Neural cell (in vitro differentiated cells): ENCODE measurements around the gene SELENOO. TPM values are rescaled to one million over a fixed set of nuclear protein-coding genes. Genes with fewer than 3 reads are reported as not detected.

ENCODE experiments used
- H2AFZ ChIP-seq: fragments of 200-600, 300-800 bp; sonication (generic), shearing (Covaris generic); 2 replicates; pipeline ENCODE4 v1.6.0; 2014; ENCODE audit warnings: low read depth, mild to moderate bottlenecking, antibody characterized with exemption, low read length, moderate library complexity
- H3F3A ChIP-seq: fragments of 200-600 bp; shearing (Covaris generic); 2 replicates; pipeline ENCODE4 v1.6.1; 2016; ENCODE audit warnings: mild to moderate bottlenecking, moderate library complexity, mixed read lengths, antibody characterized with exemption, low read length; ENCODE audit not compliant: insufficient read depth, poor library complexity, severe bottlenecking
- H3K27ac ChIP-seq: fragments of 200-600, 300-800 bp; sonication (generic), shearing (Covaris generic); 2 replicates; pipeline ENCODE4 v1.5.1; 2014; ENCODE audit warnings: mild to moderate bottlenecking, low read length, moderate library complexity
- H3K27me3 ChIP-seq: fragments of 300-800, 200-600 bp; sonication (generic), shearing (Covaris generic); 2 replicates; pipeline ENCODE4 v1.6.0; 2014; ENCODE audit warnings: mild to moderate bottlenecking, low read depth, low read length, moderate library complexity; ENCODE audit not compliant: insufficient read depth
- H3K36me3 ChIP-seq: fragments of 300-800, 200-600 bp; sonication (generic), shearing (Covaris generic); 2 replicates; pipeline ENCODE4 v1.5.1; 2014; ENCODE audit warnings: mild to moderate bottlenecking, antibody characterized with exemption, low read length, moderate library complexity; ENCODE audit not compliant: insufficient read depth
- H3K4me2 ChIP-seq: fragments of 300-800, 200-600 bp; sonication (generic), shearing (Covaris generic); 2 replicates; pipeline ENCODE4 v1.6.0; 2014; ENCODE audit warnings: mild to moderate bottlenecking, low read length
- H3K4me3 ChIP-seq: fragments of 300-800, 200-600 bp; sonication (generic), shearing (Covaris generic); 2 replicates; pipeline ENCODE4 v1.5.1; 2014; ENCODE audit warnings: mild to moderate bottlenecking, low read length, moderate library complexity
- H3K79me2 ChIP-seq: fragments of 200-600 bp; shearing (Covaris generic); replicated peaks from 2 replicates; pipeline ENCODE4 v1.6.0; 2014; ENCODE audit warnings: mild to moderate bottlenecking, low read length, moderate library complexity; ENCODE audit not compliant: insufficient read depth
- H3K9ac ChIP-seq: fragments of 300-800, 200-600 bp; sonication (generic), shearing (Covaris generic); 2 replicates; pipeline ENCODE4 v1.6.1; 2016; ENCODE audit warnings: mild to moderate bottlenecking, low read length, mixed read lengths
- H3K9me2 ChIP-seq: fragments of 200-600 bp; shearing (Covaris generic); 2 replicates; pipeline ENCODE4 v1.6.1; 2016; ENCODE audit warnings: mild to moderate bottlenecking, low read length, mixed read lengths; ENCODE audit not compliant: insufficient read depth
- H3K9me3 ChIP-seq: fragments of 200-600, 300-800 bp; sonication (generic), shearing (Covaris generic); 2 replicates; pipeline ENCODE4 v1.6.1; 2016; ENCODE audit warnings: mild to moderate bottlenecking, mixed run types, low read length, moderate library complexity, mixed read lengths
- H4K20me1 ChIP-seq: fragments of 200-600 bp; shearing (Covaris generic); 2 replicates; pipeline ENCODE4 v1.6.1; 2016; ENCODE audit warnings: mild to moderate bottlenecking, mixed run types; ENCODE audit not compliant: insufficient read depth
- CTCF ChIP-seq: fragments of 450-650 bp; IDR thresholded peaks from 2 replicates; pipeline ENCODE4 v1.5.1; 2014; ENCODE audit warnings: antibody characterized with exemption, mild to moderate bottlenecking, moderate library complexity; ENCODE audit not compliant: poor library complexity, severe bottlenecking
- EP300 ChIP-seq: fragments of 450-650 bp; conservative IDR thresholded peaks from 2 replicates; pipeline ENCODE4 v1.6.1; 2014; ENCODE audit warnings: antibody characterized with exemption, mild to moderate bottlenecking, moderate library complexity; ENCODE audit not compliant: poor library complexity, severe bottlenecking
- EZH2 ChIP-seq: fragments of 200-600, 300-800 bp; shearing (Covaris generic), sonication (generic); IDR thresholded peaks from 2 replicates; pipeline ENCODE4 v1.6.1; 2014; ENCODE audit warnings: antibody characterized with exemption, low read length, borderline replicate concordance, mild to moderate bottlenecking; ENCODE audit not compliant: insufficient read depth, poor library complexity, severe bottlenecking
- MXI1 ChIP-seq: fragments of 450-650 bp; conservative IDR thresholded peaks from 2 replicates; pipeline ENCODE4 v1.6.1; 2014; ENCODE audit warnings: antibody characterized with exemption, mild to moderate bottlenecking; ENCODE audit not compliant: poor library complexity, severe bottlenecking
- POLR2AphosphoS5 ChIP-seq: IDR thresholded peaks from 2 replicates; pipeline ENCODE4 v1.6.1; 2012
- RAD21 ChIP-seq: fragments of 450-650 bp; conservative IDR thresholded peaks from 2 replicates; pipeline ENCODE4 v1.6.1; 2014; ENCODE audit warnings: antibody characterized with exemption, mild to moderate bottlenecking, moderate library complexity
- REST ChIP-seq: IDR thresholded peaks from 2 replicates; pipeline ENCODE4 v1.6.1; 2012; ENCODE audit warnings: borderline replicate concordance
- SMC3 ChIP-seq: fragments of 450-650 bp; conservative IDR thresholded peaks from 2 replicates; pipeline ENCODE4 v1.6.1; 2014; ENCODE audit warnings: antibody characterized with exemption, mild to moderate bottlenecking, moderate library complexity; ENCODE audit not compliant: poor library complexity
- TAF1 ChIP-seq: IDR thresholded peaks from 2 replicates; pipeline ENCODE4 v1.6.1; 2012; ENCODE audit warnings: low read depth
- polyA plus RNA-seq: library from polyadenylated mRNA; depleted of rRNA; stranded (reverse); fragments of >200 nt; gene quantifications from 2 replicates; pipeline ENCODE4 v1.2.3, GENCODE V29; 2014

SELENOO gene
- polyA plus RNA-seq, 1 donor from 2014 or later: 42.0 TPM

- no peaks in the 10 kb centered on the region for H3K79me2 ChIP-seq
- H3K9ac ChIP-seq: no peak overlapping the region
- no peaks in the 10 kb centered on the region for H3K36me3 ChIP-seq
- H3F3A ChIP-seq: no peaks in the 10 kb centered on the region
- no peak overlapping the region for H2AFZ ChIP-seq
- no peaks in the 10 kb centered on the region for H4K20me1 ChIP-seq
- no peaks in the 10 kb centered on the region for H3K27me3 ChIP-seq
- no peaks in the 10 kb centered on the region for H3K9me2 ChIP-seq
- H3K4me2 ChIP-seq: no peak overlapping the region
- no peak overlapping the region for H3K27ac ChIP-seq
- TF ChIP-seq POLR2AphosphoS5: no peak
- TF ChIP-seq EZH2: no peak
- no peak for TF ChIP-seq MXI1
- no peak for TF ChIP-seq REST
- no peak for TF ChIP-seq TAF1
- TF ChIP-seq EP300: no peak
- no peak for TF ChIP-seq SMC3
- TF ChIP-seq RAD21: no peak
- no peak for TF ChIP-seq CTCF
- H3K9me3 ChIP-seq: no peaks in the 10 kb centered on the region
- no peak overlapping the region for H3K4me3 ChIP-seq
Measured at GRCh38 chr22:50228366-50228765, 27.6 kb downstream of the SELENOO start.

- H3K4me3 ChIP-seq: no peak overlapping the region
- TF ChIP-seq EP300 (no peak), MXI1 (no peak), TAF1 (no peak), RAD21 (no peak), POLR2AphosphoS5 (no peak), SMC3 (no peak), REST (no peak), EZH2 (no peak), CTCF (no peak)
- no peaks in the 10 kb centered on the region for H3K9me2 ChIP-seq
- H3K9ac ChIP-seq: no peak overlapping the region
- H3K27ac ChIP-seq: no peak overlapping the region
- no peak overlapping the region for H2AFZ ChIP-seq
- no peaks in the 10 kb centered on the region for H3K79me2 ChIP-seq
- H3K36me3 ChIP-seq: no peaks in the 10 kb centered on the region
- no peaks in the 10 kb centered on the region for H3F3A ChIP-seq
- H4K20me1 ChIP-seq: no peaks in the 10 kb centered on the region
- no peak overlapping the region for H3K4me2 ChIP-seq
- no peaks in the 10 kb centered on the region for H3K27me3 ChIP-seq
- H3K9me3 ChIP-seq: no peaks in the 10 kb centered on the region
Measured at GRCh38 chr22:50229370-50229769, 28.6 kb downstream of the SELENOO start.
